WTC11 (cell line): Measurements from ENCODE around the gene GIMAP7. TPM values are rescaled to one million over a fixed set of nuclear protein-coding genes. Genes with fewer than 3 reads are reported as not detected.

Experiments used
- ATAC-seq: fragments of 200-7000 bp; cut with Tn5 transposase; 2 replicates; pipeline ENCODE4 v1.10.0; 2021; ENCODE audit warnings: mild to moderate bottlenecking, moderate library complexity
- CTCF ChIA-PET: fragments of 300-600 bp; sonication (Branson Sonifier 250); formaldehyde crosslinking; loops from one replicate; lab custom pipeline; 2021; ENCODE audit warnings: antibody characterized with exemption; lab: Charles Lee
- POLR2A ChIA-PET: fragments of 350-600 bp; sonication (Branson Sonifier 250); formaldehyde crosslinking; loops from one replicate; lab custom pipeline; 2021; ENCODE audit warnings: antibody characterized with exemption; lab: Charles Lee
- DNase-seq: peaks from one replicate; pipeline ENCODE4 v3.0.0; 2021; ENCODE audit warnings: low spot score
- H3K27ac Mint-ChIP-seq: 2 replicates; pipeline ENCODE4 v1.8.0; 2021; ENCODE audit warnings: mixed read lengths
- H3K27me3 Mint-ChIP-seq: 2 replicates; pipeline ENCODE4 v1.8.0; 2021; ENCODE audit warnings: low read depth, mild to moderate bottlenecking, moderate library complexity, mixed read lengths
- H3K36me3 Mint-ChIP-seq: 2 replicates; pipeline ENCODE4 v1.8.0; 2021; ENCODE audit warnings: mixed read lengths
- H3K4me1 Mint-ChIP-seq: 2 replicates; pipeline ENCODE4 v1.8.0; 2022; ENCODE audit warnings: mixed read lengths
- H3K4me3 Mint-ChIP-seq: 2 replicates; pipeline ENCODE4 v1.8.0; 2021; ENCODE audit warnings: mild to moderate bottlenecking, moderate library complexity, mixed read lengths
- H3K9me3 Mint-ChIP-seq: 2 replicates; pipeline ENCODE4 v1.8.0; 2021; ENCODE audit warnings: mixed read lengths
- CREM ChIP-seq: sonication (generic); formaldehyde crosslinking; IDR thresholded peaks from 2 replicates; pipeline ENCODE4 v1.8.1; 2022; ENCODE audit warnings: mild to moderate bottlenecking, missing genetic modification reagents, moderate library complexity
- ELF4 ChIP-seq: sonication (generic); formaldehyde crosslinking; IDR thresholded peaks from 2 replicates; pipeline ENCODE4 v1.8.1; 2022; ENCODE audit warnings: low read depth, mild to moderate bottlenecking, moderate library complexity, missing genetic modification reagents
- GTF2I ChIP-seq: fragments of 250-450 bp; sonication (Bioruptor Pico); conservative IDR thresholded peaks from 2 replicates; pipeline ENCODE4 v1.4.0; 2021; ENCODE audit warnings: mild to moderate bottlenecking
- IRF2 ChIP-seq: sonication (generic); formaldehyde crosslinking; IDR thresholded peaks from 2 replicates; pipeline ENCODE4 v1.8.0; 2022; ENCODE audit warnings: low read depth, missing genetic modification reagents, borderline replicate concordance
- JUN ChIP-seq: sonication (generic); formaldehyde crosslinking; IDR thresholded peaks from 2 replicates; pipeline ENCODE4 v1.8.0; 2023; ENCODE audit warnings: mild to moderate bottlenecking, missing genetic modification reagents
- MXD4 ChIP-seq: fragments of 250-450 bp; sonication (Bioruptor Pico); IDR thresholded peaks from 2 replicates; pipeline ENCODE4 v1.8.0; 2021; ENCODE audit warnings: mild to moderate bottlenecking, moderate library complexity, borderline replicate concordance
- NR3C1 ChIP-seq: sonication (generic); formaldehyde crosslinking; conservative IDR thresholded peaks from 2 replicates; pipeline ENCODE4 v1.8.1; 2023; ENCODE audit warnings: low read depth, mild to moderate bottlenecking, missing genetic modification reagents
- RELA ChIP-seq: sonication (generic); formaldehyde crosslinking; IDR thresholded peaks from 2 replicates; pipeline ENCODE4 v1.8.1; 2022; ENCODE audit warnings: missing genetic modification reagents, mild to moderate bottlenecking, borderline replicate concordance
- TCF7 ChIP-seq: sonication (generic); formaldehyde crosslinking; IDR thresholded peaks from 2 replicates; pipeline ENCODE4 v1.8.0; 2022; ENCODE audit warnings: mild to moderate bottlenecking, low read depth, missing genetic modification reagents, moderate library complexity
- TEAD4 ChIP-seq: sonication (generic); formaldehyde crosslinking; IDR thresholded peaks from 2 replicates; pipeline ENCODE4 v1.8.0; 2022; ENCODE audit warnings: mild to moderate bottlenecking, missing genetic modification reagents
- TP53 ChIP-seq: sonication (generic); formaldehyde crosslinking; IDR thresholded peaks from 2 replicates; pipeline ENCODE4 v1.8.1; 2023; ENCODE audit warnings: mild to moderate bottlenecking, missing genetic modification reagents
- ZNF416 ChIP-seq: fragments of 250-450 bp; sonication (Bioruptor Pico); IDR thresholded peaks from 2 replicates; pipeline ENCODE4 v1.9.0; 2021; ENCODE audit warnings: mild to moderate bottlenecking, inconsistent platforms
- ZNF423 ChIP-seq: fragments of 250-450 bp; sonication (Bioruptor Pico); IDR thresholded peaks from 2 replicates; pipeline ENCODE4 v2.1.2; 2022; ENCODE audit warnings: mild to moderate bottlenecking, moderate library complexity
- total RNA-seq: library from RNA; stranded (reverse); gene quantifications from 3 replicates; pipeline ENCODE4 v1.2.3, GENCODE V29; 2021
- TF ChIP-seq, protein P1 (sequence below): sonication (generic); formaldehyde crosslinking; IDR thresholded peaks from 2 replicates; pipeline ENCODE4 v1.8.1; 2023; ENCODE audit warnings: mild to moderate bottlenecking, missing genetic modification reagents
- TF ChIP-seq, protein P2 (sequence below): fragments of 250-450 bp; sonication (Bioruptor Pico); IDR thresholded peaks from 2 replicates; pipeline ENCODE4 v1.8.0; 2021; ENCODE audit warnings: mild to moderate bottlenecking
- TF ChIP-seq, protein P3 (sequence below): sonication (generic); formaldehyde crosslinking; IDR thresholded peaks from 2 replicates; pipeline ENCODE4 v1.8.1; 2023; ENCODE audit warnings: mild to moderate bottlenecking, missing genetic modification reagents, borderline replicate concordance
- TF ChIP-seq, protein P4 (sequence below): fragments of 250-450 bp; sonication (Bioruptor Pico); IDR thresholded peaks from 2 replicates; pipeline ENCODE4 v1.9.0; 2021; ENCODE audit warnings: mild to moderate bottlenecking

GIMAP7 gene
- total RNA-seq, 1 experiment from 2014 or later = 0.37 TPM

DNA sequence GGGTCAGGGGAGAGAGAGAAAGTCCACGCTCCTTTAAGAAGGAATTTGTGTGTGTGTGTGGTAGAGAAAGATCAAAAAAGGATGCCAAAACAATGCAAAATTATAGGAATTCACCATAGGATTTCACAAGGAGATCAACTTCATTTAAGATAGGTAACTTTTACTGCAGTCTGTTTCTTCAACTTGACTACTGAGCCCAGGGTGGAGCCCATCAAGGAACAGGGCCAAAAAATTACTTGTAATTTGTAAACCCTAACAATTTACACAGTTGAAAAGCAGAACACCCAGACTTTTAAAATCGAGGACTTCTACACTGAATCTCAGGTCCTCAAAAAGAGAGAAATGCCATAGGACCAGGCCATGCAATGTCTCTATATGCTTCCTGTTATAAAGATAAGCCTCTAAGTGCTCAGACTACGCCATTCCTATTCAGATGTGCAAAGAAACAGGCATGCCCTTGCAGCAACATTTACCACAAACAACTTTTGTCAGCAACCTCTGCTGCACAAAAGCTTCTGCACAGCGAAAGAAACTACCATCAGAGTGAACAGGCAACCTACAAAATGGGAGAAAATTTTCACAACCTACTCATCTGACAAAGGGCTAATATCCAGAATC is 42.0 kb downstream of the GIMAP7 start (continued):
- no peak for TF ChIP-seq CREM (CRISPR knock-in tag)
- no peak for TF ChIP-seq GTF2I (CRISPR knock-in tag)
- no peak for TF ChIP-seq NR3C1 (CRISPR knock-in tag)
- TF ChIP-seq, protein P1, sequence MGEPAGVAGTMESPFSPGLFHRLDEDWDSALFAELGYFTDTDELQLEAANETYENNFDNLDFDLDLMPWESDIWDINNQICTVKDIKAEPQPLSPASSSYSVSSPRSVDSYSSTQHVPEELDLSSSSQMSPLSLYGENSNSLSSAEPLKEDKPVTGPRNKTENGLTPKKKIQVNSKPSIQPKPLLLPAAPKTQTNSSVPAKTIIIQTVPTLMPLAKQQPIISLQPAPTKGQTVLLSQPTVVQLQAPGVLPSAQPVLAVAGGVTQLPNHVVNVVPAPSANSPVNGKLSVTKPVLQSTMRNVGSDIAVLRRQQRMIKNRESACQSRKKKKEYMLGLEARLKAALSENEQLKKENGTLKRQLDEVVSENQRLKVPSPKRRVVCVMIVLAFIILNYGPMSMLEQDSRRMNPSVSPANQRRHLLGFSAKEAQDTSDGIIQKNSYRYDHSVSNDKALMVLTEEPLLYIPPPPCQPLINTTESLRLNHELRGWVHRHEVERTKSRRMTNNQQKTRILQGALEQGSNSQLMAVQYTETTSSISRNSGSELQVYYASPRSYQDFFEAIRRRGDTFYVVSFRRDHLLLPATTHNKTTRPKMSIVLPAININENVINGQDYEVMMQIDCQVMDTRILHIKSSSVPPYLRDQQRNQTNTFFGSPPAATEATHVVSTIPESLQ = no peak

DNA sequence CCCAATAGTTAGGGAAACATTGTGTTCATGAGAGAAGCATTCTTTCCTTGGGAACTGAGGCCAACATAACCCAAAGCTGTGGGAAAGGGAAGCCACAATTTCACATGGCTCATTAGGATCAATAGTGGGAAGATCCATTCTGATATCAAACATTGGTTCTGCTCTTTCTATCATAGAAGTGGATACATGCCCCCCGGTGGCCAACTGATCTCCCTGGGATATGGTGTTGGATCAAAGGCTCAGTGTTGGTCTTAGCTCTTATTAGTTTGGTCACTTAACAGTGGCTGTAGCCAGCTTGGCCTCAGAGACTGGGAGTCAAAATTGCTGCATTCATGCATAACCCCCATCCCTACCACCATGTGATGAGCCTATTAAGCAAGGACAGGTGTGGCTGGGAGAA is 45.8 kb downstream of the GIMAP7 start:
- Mint-ChIP-seq H3K4me1 (peaks cover 18% of the 10 kb centered on the region), H3K27me3 (peaks cover 11% of the 10 kb centered on the region), H3K36me3 (peaks cover 19% of the 10 kb centered on the region), H3K27ac (no peak overlapping the region), H3K9me3 (peaks cover 44% of the 10 kb centered on the region), H3K4me3 (no peak overlapping the region)
- ATAC-seq (no peak), DNase-seq (no peak)
- CTCF ChIA-PET = no interaction called here
- POLR2A ChIA-PET = no interaction called here
- TF ChIP-seq ZNF423 (CRISPR knock-in tag) (no peak), MXD4 (CRISPR knock-in tag) (no peak), ELF4 (no peak), TCF7 (CRISPR knock-in tag) (no peak), IRF2 (no peak), TEAD4 (CRISPR knock-in tag) (no peak), TP53 (no peak), RELA (CRISPR knock-in tag) (no peak), JUN (no peak), ZNF416 (no peak)
- TF ChIP-seq, protein P2, sequence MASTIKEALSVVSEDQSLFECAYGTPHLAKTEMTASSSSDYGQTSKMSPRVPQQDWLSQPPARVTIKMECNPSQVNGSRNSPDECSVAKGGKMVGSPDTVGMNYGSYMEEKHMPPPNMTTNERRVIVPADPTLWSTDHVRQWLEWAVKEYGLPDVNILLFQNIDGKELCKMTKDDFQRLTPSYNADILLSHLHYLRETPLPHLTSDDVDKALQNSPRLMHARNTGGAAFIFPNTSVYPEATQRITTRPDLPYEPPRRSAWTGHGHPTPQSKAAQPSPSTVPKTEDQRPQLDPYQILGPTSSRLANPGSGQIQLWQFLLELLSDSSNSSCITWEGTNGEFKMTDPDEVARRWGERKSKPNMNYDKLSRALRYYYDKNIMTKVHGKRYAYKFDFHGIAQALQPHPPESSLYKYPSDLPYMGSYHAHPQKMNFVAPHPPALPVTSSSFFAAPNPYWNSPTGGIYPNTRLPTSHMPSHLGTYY (CRISPR knock-in tag) = no peak
- TF ChIP-seq, protein P3, sequence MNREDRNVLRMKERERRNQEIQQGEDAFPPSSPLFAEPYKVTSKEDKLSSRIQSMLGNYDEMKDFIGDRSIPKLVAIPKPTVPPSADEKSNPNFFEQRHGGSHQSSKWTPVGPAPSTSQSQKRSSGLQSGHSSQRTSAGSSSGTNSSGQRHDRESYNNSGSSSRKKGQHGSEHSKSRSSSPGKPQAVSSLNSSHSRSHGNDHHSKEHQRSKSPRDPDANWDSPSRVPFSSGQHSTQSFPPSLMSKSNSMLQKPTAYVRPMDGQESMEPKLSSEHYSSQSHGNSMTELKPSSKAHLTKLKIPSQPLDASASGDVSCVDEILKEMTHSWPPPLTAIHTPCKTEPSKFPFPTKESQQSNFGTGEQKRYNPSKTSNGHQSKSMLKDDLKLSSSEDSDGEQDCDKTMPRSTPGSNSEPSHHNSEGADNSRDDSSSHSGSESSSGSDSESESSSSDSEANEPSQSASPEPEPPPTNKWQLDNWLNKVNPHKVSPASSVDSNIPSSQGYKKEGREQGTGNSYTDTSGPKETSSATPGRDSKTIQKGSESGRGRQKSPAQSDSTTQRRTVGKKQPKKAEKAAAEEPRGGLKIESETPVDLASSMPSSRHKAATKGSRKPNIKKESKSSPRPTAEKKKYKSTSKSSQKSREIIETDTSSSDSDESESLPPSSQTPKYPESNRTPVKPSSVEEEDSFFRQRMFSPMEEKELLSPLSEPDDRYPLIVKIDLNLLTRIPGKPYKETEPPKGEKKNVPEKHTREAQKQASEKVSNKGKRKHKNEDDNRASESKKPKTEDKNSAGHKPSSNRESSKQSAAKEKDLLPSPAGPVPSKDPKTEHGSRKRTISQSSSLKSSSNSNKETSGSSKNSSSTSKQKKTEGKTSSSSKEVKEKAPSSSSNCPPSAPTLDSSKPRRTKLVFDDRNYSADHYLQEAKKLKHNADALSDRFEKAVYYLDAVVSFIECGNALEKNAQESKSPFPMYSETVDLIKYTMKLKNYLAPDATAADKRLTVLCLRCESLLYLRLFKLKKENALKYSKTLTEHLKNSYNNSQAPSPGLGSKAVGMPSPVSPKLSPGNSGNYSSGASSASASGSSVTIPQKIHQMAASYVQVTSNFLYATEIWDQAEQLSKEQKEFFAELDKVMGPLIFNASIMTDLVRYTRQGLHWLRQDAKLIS (CRISPR knock-in tag) = no peak
- TF ChIP-seq, protein P4, sequence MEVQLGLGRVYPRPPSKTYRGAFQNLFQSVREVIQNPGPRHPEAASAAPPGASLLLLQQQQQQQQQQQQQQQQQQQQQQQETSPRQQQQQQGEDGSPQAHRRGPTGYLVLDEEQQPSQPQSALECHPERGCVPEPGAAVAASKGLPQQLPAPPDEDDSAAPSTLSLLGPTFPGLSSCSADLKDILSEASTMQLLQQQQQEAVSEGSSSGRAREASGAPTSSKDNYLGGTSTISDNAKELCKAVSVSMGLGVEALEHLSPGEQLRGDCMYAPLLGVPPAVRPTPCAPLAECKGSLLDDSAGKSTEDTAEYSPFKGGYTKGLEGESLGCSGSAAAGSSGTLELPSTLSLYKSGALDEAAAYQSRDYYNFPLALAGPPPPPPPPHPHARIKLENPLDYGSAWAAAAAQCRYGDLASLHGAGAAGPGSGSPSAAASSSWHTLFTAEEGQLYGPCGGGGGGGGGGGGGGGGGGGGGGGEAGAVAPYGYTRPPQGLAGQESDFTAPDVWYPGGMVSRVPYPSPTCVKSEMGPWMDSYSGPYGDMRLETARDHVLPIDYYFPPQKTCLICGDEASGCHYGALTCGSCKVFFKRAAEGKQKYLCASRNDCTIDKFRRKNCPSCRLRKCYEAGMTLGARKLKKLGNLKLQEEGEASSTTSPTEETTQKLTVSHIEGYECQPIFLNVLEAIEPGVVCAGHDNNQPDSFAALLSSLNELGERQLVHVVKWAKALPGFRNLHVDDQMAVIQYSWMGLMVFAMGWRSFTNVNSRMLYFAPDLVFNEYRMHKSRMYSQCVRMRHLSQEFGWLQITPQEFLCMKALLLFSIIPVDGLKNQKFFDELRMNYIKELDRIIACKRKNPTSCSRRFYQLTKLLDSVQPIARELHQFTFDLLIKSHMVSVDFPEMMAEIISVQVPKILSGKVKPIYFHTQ (CRISPR knock-in tag) = no peak
